B cell (primary cell): ENCODE results near the gene TNFSF4. TPM values are rescaled to one million over a fixed set of nuclear protein-coding genes. Genes with fewer than 3 reads are reported as not detected.

ENCODE experiments used
- ATAC-seq: fragments of 200-7000 bp; cut with Tn5 transposase; one replicate; pipeline ENCODE4 v1.10.0; 2021; ENCODE audit warnings: low read depth, mild to moderate bottlenecking, moderate number of reproducible peaks, moderate library complexity
- CTCF ChIA-PET: fragments of 350-600 bp; sonication (Branson Sonifier 250); formaldehyde crosslinking; loops from one replicate; lab custom pipeline; 2021; ENCODE audit warnings: antibody characterized with exemption, inconsistent platforms; lab: Charles Lee
- POLR2A ChIA-PET: fragments of 350-600 bp; sonication (Branson Sonifier 250); formaldehyde crosslinking; loops from one replicate; lab custom pipeline; 2021; ENCODE audit warnings: antibody characterized with exemption; lab: Charles Lee
- DNase-seq: peaks from one replicate; pipeline ENCODE4 v3.0.0; 2013
- H2AFZ ChIP-seq: 2 replicates; pipeline ENCODE4 v1.6.1; 2012; ENCODE audit warnings: mild to moderate bottlenecking, low read depth, low read length; ENCODE audit not compliant: insufficient read depth, poor library complexity, severe bottlenecking
- H3K27ac ChIP-seq, 2 donors: 1 replicate in 1 of 2; 2 replicates in 1 of 2; pipeline ENCODE4 v1.5.1; 2012 to 2013; ENCODE audit warnings: low read length in 2 of 2, mild to moderate bottlenecking in 2 of 2, moderate library complexity in 1 of 2
- H3K27me3 ChIP-seq, 4 experiments: fragments of 200-600 bp in 1 of 4; sonication (generic) in 1 of 4; replicated peaks in 1 of 4; 1 replicate in 2 of 4; 2 replicates in 2 of 4; pipeline versions ENCODE4 v1.6.1 to v1.7.0; 2013 to 2016; ENCODE audit warnings: low read length in 3 of 4, mild to moderate bottlenecking in 2 of 4, mixed read lengths in 1 of 4, moderate library complexity in 1 of 4; ENCODE audit not compliant: insufficient read depth in 4 of 4, control insufficient read depth in 3 of 4; ENCODE audit errors: control extremely low read depth in 1 of 4
- H3K36me3 ChIP-seq, 2 experiments: replicated peaks in 1 of 2; 1 replicate in 1 of 2; 2 replicates in 1 of 2; pipeline versions ENCODE4 v1.6.1 to v1.7.1; 2013; ENCODE audit warnings: low read length in 1 of 2; ENCODE audit not compliant: insufficient read depth in 2 of 2, control insufficient read depth in 1 of 2; ENCODE audit errors: control extremely low read depth in 1 of 2, extremely low read depth in 1 of 2
- H3K4me1 ChIP-seq, 2 donors: fragments of 200-600 bp in 1 of 2; sonication (generic) in 1 of 2; 1 replicate in 1 of 2; 2 replicates in 1 of 2; pipeline versions ENCODE4 v1.5.1 to v1.6.1; 2013 to 2017; ENCODE audit warnings: low read length in 2 of 2; ENCODE audit not compliant: control insufficient read depth in 2 of 2, insufficient read depth in 2 of 2
- H3K4me2 ChIP-seq: replicated peaks from 2 replicates; pipeline ENCODE3; 2012; ENCODE audit warnings: mild to moderate bottlenecking, low read depth, low read length; ENCODE audit not compliant: poor library complexity, severe bottlenecking
- H3K4me3 ChIP-seq, 5 experiments: fragments of 200-600 bp in 1 of 5; sonication (generic) in 1 of 5; 1 replicate in 3 of 5; 2 replicates in 2 of 5; pipeline versions ENCODE4 v1.5.1 to v1.7.0; 2011 to 2016; ENCODE audit warnings: low read length in 4 of 5, mild to moderate bottlenecking in 4 of 5, low read depth in 2 of 5, control low read depth in 1 of 5, moderate library complexity in 1 of 5; ENCODE audit not compliant: insufficient read depth in 1 of 5; ENCODE audit errors: control extremely low read depth in 1 of 5, extremely low read depth in 1 of 5
- H3K79me2 ChIP-seq: fragments of 200-600 bp; sonication (generic); one replicate; pipeline ENCODE4 v1.6.0; 2016; ENCODE audit warnings: low read length; ENCODE audit not compliant: control insufficient read depth, insufficient read depth
- H3K9ac ChIP-seq: fragments of 200-600 bp; sonication (generic); 2 replicates; pipeline ENCODE4 v1.6.1; 2017; ENCODE audit warnings: mild to moderate bottlenecking, low read length, moderate library complexity
- H3K9me3 ChIP-seq, 3 donors: one replicate each; pipeline versions ENCODE4 v1.6.1 to v1.7.1; 2013; ENCODE audit warnings: low read length in 2 of 3; ENCODE audit not compliant: control insufficient read depth in 2 of 3, insufficient read depth in 1 of 3; ENCODE audit errors: control extremely low read depth in 1 of 3
- H4K20me1 ChIP-seq: 2 replicates; pipeline ENCODE4 v1.6.0; 2012; ENCODE audit warnings: mild to moderate bottlenecking, low read length; ENCODE audit not compliant: insufficient read depth, control insufficient read depth, poor library complexity, severe bottlenecking
- H3K27ac Mint-ChIP-seq: one replicate; pipeline ENCODE4 v1.8.0; 2021; ENCODE audit warnings: mixed read lengths
- H3K27me3 Mint-ChIP-seq: one replicate; pipeline ENCODE4 v1.8.0; 2021; ENCODE audit warnings: mixed read lengths
- H3K4me1 Mint-ChIP-seq: one replicate; pipeline ENCODE4 v1.8.0; 2021; ENCODE audit warnings: mixed read lengths
- H3K4me3 Mint-ChIP-seq: one replicate; pipeline ENCODE4 v1.8.0; 2021; ENCODE audit warnings: mixed read lengths
- H3K9me3 Mint-ChIP-seq: one replicate; pipeline ENCODE4 v1.8.0; 2022; ENCODE audit warnings: mixed read lengths; ENCODE audit not compliant: insufficient read depth
- CTCF ChIP-seq: fragments of 200-600 bp; IDR thresholded peaks from one replicate; pipeline ENCODE4 v1.8.0; 2022; ENCODE audit warnings: antibody characterized with exemption, mild to moderate bottlenecking
- EZH2 ChIP-seq: IDR thresholded peaks from 2 replicates; pipeline ENCODE4 v1.6.1; 2012; ENCODE audit warnings: borderline replicate concordance, low read depth, mild to moderate bottlenecking, moderate library complexity, low read length; ENCODE audit not compliant: insufficient read depth, poor library complexity, severe bottlenecking
- WGBS: methylation state at CpG from one replicate; pipeline ENCODE4 v1.1.5; 2013; ENCODE audit warnings: missing lambda C conversion rate; ENCODE audit not compliant: insufficient coverage; 5-methylcytosine and 5-hydroxymethylcytosine counted together
- intact Hi-C: fragments of 100-400 bp; cut with micrococcal nuclease; formaldehyde crosslinking; loops from one replicate; pipeline ENCODE4 v1.10.0; 2022
- polyA plus RNA-seq: library from polyadenylated mRNA; depleted of rRNA; stranded (reverse); fragments of >200 nt; gene quantifications from 2 replicates; pipeline ENCODE4 v1.2.3, GENCODE V29; 2012
- total RNA-seq, 2 donors: library from RNA; stranded (reverse); fragments of 120-200 nt in 1 of 2; gene quantifications; 1 replicate in 1 of 2; 2 replicates in 1 of 2; pipeline versions ENCODE4 v1.2.3 to v1.2.4, GENCODE V29; 2013 to 2022

Gene TNFSF4
- total and polyA plus RNA-seq, 2 donors (not counting 1 experiment from before 2014, with no cell fraction given): 1.0 to 1.5 TPM

- no peak overlapping the region for H3K27ac ChIP-seq
- CTCF ChIA-PET: interaction anchor here (0.7 to 1.5 kb wide), 3 partner anchors 9 to 451 kb away, joined by 4 to 7 read pairs (median 6); no protein-coding TSS in a partner anchor
- DNase-seq: no peak
Measured at GRCh38 chr1:173193639-173194038, 13.5 kb downstream of the TNFSF4 start.

More at GRCh38 chr1:173193639-173194038, 13.5 kb downstream of the TNFSF4 start:
- Mint-ChIP-seq H3K27me3 (no peaks in the 10 kb centered on the region), H3K4me1 (peaks cover 32% of the 10 kb centered on the region), H3K9me3 (no peaks in the 10 kb centered on the region), H3K4me3 (no peak overlapping the region), H3K27ac (no peak overlapping the region)
- no peak overlapping the region for H2AFZ ChIP-seq
- no peaks in the 10 kb centered on the region for H3K79me2 ChIP-seq
- H3K36me3 ChIP-seq: no peaks in the 10 kb centered on the region
- no peak overlapping the region for H3K4me2 ChIP-seq
- no peaks in the 10 kb centered on the region for H3K27me3 ChIP-seq
- no peak overlapping the region for H3K9ac ChIP-seq
- ATAC-seq: no peak
- POLR2A ChIA-PET: no interaction called here
- WGBS: no CpG with 5 or more reads among the region's 2 CpGs
- H3K9me3 ChIP-seq: no peaks in the 10 kb centered on the region
- no peak for TF ChIP-seq EZH2
- TF ChIP-seq CTCF: no peak
- no peak overlapping the region for H3K4me3 ChIP-seq
- intact Hi-C loops: loop anchor here (10.0 kb wide), 1 partner anchor 179 kb away; no protein-coding TSS in a partner anchor
- H3K4me1 ChIP-seq: peaks cover 14 to 31% of the 10 kb centered on the region in 2 donors
- no peaks in the 10 kb centered on the region for H4K20me1 ChIP-seq
